ENCODE data around the gene ARRDC5. TPM values are rescaled to one million over a fixed set of nuclear protein-coding genes. Genes with fewer than 3 reads are reported as not detected.

ARRDC5 gene
- total and polyA plus RNA-seq, 2 of the 13 experiments (the other 11 are each of a cell fraction or from before 2014, with no cell fraction given): not detected

DNA sequence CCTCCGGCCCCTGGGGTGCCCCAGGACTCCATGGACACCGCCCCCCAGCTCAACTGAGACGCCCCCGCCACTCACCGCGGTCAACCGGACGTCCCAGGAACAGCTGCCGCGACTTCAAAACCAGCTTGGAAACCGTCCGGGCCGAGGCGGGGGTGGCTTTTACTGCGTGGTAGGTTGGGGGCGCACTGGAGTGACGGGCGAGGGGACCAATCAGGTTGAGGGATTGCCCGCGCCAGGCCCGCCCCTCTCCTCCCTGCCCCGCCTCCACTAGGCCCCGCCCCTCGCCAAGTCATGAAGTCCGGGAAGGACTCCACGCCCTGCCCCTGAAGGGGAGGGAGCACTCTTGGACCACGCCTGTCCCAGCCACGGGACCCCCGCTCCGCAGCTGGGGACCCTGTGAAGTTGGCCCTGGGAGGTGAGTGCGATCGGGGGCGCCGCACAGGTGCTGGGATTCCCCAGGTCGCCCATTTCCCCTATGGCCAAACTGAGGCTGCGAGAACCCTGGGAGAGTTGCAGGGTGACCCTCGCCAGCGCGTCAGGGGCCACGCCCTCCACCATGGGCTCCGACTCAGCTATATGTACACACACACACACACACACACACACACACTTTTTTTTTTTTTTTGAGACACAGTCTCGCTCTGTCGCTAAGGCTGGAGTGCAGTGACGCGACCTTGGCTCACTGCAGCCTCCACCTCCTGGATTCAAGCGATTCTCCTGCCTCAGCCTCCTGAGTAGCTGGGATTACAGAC, 35.0 kb downstream of the ARRDC5 start, which contains the start of gene PLIN3 (continued):
- TF ChIP-seq, protein P1, sequence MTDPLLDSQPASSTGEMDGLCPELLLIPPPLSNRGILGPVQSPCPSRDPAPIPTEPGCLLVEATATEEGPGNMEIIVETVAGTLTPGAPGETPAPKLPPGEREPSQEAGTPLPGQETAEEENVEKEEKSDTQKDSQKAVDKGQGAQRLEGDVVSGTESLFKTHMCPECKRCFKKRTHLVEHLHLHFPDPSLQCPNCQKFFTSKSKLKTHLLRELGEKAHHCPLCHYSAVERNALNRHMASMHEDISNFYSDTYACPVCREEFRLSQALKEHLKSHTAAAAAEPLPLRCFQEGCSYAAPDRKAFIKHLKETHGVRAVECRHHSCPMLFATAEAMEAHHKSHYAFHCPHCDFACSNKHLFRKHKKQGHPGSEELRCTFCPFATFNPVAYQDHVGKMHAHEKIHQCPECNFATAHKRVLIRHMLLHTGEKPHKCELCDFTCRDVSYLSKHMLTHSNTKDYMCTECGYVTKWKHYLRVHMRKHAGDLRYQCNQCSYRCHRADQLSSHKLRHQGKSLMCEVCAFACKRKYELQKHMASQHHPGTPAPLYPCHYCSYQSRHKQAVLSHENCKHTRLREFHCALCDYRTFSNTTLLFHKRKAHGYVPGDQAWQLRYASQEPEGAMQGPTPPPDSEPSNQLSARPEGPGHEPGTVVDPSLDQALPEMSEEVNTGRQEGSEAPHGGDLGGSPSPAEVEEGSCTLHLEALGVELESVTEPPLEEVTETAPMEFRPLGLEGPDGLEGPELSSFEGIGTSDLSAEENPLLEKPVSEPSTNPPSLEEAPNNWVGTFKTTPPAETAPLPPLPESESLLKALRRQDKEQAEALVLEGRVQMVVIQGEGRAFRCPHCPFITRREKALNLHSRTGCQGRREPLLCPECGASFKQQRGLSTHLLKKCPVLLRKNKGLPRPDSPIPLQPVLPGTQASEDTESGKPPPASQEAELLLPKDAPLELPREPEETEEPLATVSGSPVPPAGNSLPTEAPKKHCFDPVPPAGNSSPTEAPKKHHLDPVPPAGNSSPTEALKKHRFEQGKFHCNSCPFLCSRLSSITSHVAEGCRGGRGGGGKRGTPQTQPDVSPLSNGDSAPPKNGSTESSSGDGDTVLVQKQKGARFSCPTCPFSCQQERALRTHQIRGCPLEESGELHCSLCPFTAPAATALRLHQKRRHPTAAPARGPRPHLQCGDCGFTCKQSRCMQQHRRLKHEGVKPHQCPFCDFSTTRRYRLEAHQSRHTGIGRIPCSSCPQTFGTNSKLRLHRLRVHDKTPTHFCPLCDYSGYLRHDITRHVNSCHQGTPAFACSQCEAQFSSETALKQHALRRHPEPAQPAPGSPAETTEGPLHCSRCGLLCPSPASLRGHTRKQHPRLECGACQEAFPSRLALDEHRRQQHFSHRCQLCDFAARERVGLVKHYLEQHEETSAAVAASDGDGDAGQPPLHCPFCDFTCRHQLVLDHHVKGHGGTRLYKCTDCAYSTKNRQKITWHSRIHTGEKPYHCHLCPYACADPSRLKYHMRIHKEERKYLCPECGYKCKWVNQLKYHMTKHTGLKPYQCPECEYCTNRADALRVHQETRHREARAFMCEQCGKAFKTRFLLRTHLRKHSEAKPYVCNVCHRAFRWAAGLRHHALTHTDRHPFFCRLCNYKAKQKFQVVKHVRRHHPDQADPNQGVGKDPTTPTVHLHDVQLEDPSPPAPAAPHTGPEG (CRISPR knock-in tag; IDR thresholded peaks at IDR 0.05): no peak
- TF ChIP-seq ZBTB1 (CRISPR knock-in tag; IDR thresholded peaks at IDR 0.05; ENCODE audit: borderline replicate concordance) (no peak), GTF2F1 (IDR thresholded peaks at IDR 0.05; ENCODE audit: low read length) (no peak), ZNF652 (CRISPR knock-in tag; IDR thresholded peaks at IDR 0.05; ENCODE audit: borderline replicate concordance, low read depth) (no peak; the same call in 1 of the 2 replicates), ZNF747 (CRISPR knock-in tag; IDR thresholded peaks at IDR 0.05; ENCODE audit: borderline replicate concordance) (no peak), HCFC1 (IDR thresholded peaks at IDR 0.05; ENCODE audit: low read depth, low read length) (no peak), ZFP82 (CRISPR knock-in tag; IDR thresholded peaks at IDR 0.05; ENCODE audit: borderline replicate concordance) (no peak), ZNF441 (CRISPR knock-in tag; IDR thresholded peaks at IDR 0.05; ENCODE audit: borderline replicate concordance) (peak; percentile 75), ZFP41 (CRISPR knock-in tag; IDR thresholded peaks at IDR 0.05; ENCODE audit: borderline replicate concordance) (no peak), SAFB2 (CRISPR knock-in tag; IDR thresholded peaks at IDR 0.05; ENCODE audit: borderline replicate concordance, low read depth) (no peak), ATAD3A (CRISPR knock-in tag; IDR thresholded peaks at IDR 0.05) (no peak), ZNF709 (CRISPR knock-in tag; IDR thresholded peaks at IDR 0.05) (no peak), THYN1 (CRISPR knock-in tag; IDR thresholded peaks at IDR 0.05; ENCODE audit: borderline replicate concordance, low read depth) (no peak), NFE2 (CRISPR knock-in tag; IDR thresholded peaks at IDR 0.05) (no peak), CBFB (CRISPR knock-in tag; IDR thresholded peaks at IDR 0.05) (0 out of 2 replicates have a peak, but pooled peaks have one; percentile 9), ATM (IDR thresholded peaks at IDR 0.05; ENCODE audit: borderline replicate concordance) (no peak), ZNF720 (CRISPR knock-in tag; IDR thresholded peaks at IDR 0.05) (no peak), ZBTB3 (CRISPR knock-in tag; IDR thresholded peaks at IDR 0.05; ENCODE audit: borderline replicate concordance, low read depth) (peak; percentile 77; the same call in 1 of the 2 replicates)
- TF ChIP-seq, protein P2, sequence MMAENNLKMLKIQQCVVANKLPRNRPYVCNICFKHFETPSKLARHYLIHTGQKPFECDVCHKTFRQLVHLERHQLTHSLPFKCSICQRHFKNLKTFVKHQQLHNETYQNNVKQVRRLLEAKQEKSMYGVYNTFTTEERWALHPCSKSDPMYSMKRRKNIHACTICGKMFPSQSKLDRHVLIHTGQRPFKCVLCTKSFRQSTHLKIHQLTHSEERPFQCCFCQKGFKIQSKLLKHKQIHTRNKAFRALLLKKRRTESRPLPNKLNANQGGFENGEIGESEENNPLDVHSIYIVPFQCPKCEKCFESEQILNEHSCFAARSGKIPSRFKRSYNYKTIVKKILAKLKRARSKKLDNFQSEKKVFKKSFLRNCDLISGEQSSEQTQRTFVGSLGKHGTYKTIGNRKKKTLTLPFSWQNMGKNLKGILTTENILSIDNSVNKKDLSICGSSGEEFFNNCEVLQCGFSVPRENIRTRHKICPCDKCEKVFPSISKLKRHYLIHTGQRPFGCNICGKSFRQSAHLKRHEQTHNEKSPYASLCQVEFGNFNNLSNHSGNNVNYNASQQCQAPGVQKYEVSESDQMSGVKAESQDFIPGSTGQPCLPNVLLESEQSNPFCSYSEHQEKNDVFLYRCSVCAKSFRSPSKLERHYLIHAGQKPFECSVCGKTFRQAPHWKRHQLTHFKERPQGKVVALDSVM (CRISPR knock-in tag; IDR thresholded peaks at IDR 0.05): peak; percentile 100
- TF ChIP-seq, protein P3, sequence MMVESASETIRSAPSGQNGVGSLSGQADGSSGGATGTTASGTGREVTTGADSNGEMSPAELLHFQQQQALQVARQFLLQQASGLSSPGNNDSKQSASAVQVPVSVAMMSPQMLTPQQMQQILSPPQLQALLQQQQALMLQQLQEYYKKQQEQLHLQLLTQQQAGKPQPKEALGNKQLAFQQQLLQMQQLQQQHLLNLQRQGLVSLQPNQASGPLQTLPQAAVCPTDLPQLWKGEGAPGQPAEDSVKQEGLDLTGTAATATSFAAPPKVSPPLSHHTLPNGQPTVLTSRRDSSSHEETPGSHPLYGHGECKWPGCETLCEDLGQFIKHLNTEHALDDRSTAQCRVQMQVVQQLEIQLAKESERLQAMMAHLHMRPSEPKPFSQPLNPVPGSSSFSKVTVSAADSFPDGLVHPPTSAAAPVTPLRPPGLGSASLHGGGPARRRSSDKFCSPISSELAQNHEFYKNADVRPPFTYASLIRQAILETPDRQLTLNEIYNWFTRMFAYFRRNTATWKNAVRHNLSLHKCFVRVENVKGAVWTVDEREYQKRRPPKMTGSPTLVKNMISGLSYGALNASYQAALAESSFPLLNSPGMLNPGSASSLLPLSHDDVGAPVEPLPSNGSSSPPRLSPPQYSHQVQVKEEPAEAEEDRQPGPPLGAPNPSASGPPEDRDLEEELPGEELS (CRISPR knock-in tag; IDR thresholded peaks at IDR 0.05): 0 out of 2 replicates have a peak, but pooled peaks have one; percentile 43
